CD4-positive, alpha-beta T cell (primary cell): Measurements from ENCODE around the gene C16orf95. TPM values are rescaled to one million over a fixed set of nuclear protein-coding genes. Genes with fewer than 3 reads are reported as not detected.

Experiments
- ATAC-seq: fragments of 200-7000 bp; cut with Tn5 transposase; one replicate; pipeline ENCODE4 v1.10.0; 2022; ENCODE audit warnings: mild to moderate bottlenecking; ENCODE audit not compliant: poor library complexity
- CTCF ChIA-PET: fragments of 350-600 bp; sonication (Branson Sonifier 250); formaldehyde crosslinking; loops from one replicate; lab custom pipeline; 2021; ENCODE audit warnings: antibody characterized with exemption, inconsistent platforms; lab: Charles Lee
- POLR2A ChIA-PET: fragments of 350-600 bp; sonication (Branson Sonifier 250); formaldehyde crosslinking; loops from one replicate; lab custom pipeline; 2021; ENCODE audit warnings: antibody characterized with exemption, inconsistent platforms; lab: Charles Lee
- DNase-seq, 14 experiments: peaks; one replicate each; pipeline ENCODE4 v3.0.0-alpha.2; 2013 to 2020; ENCODE audit warnings: mixed read lengths in 2 of 14
- H3K27ac ChIP-seq, 2 donors: one replicate each; pipeline versions ENCODE4 v1.5.1 to v1.7.0; 2013; ENCODE audit warnings: low read length in 2 of 2, low read depth in 1 of 2, mild to moderate bottlenecking in 1 of 2
- H3K27me3 ChIP-seq, 2 experiments: 1 replicate in 1 of 2; 2 replicates in 1 of 2; pipeline versions ENCODE4 v1.6.1 to v1.7.0; 2013; ENCODE audit warnings: low read length in 2 of 2, control low read depth in 1 of 2, mild to moderate bottlenecking in 1 of 2, moderate library complexity in 1 of 2; ENCODE audit not compliant: insufficient read depth in 2 of 2, control insufficient read depth in 1 of 2
- H3K36me3 ChIP-seq: one replicate; pipeline ENCODE4 v1.6.1; 2013; ENCODE audit warnings: low read length, control low read depth; ENCODE audit not compliant: insufficient read depth
- H3K4me1 ChIP-seq: one replicate; pipeline ENCODE4 v1.6.1; 2013; ENCODE audit warnings: low read length, control low read depth; ENCODE audit not compliant: insufficient read depth
- H3K4me3 ChIP-seq: one replicate; pipeline ENCODE4 v1.5.1; 2013; ENCODE audit warnings: mild to moderate bottlenecking, low read length, moderate library complexity
- H3K9me3 ChIP-seq, 2 experiments: 1 replicate in 1 of 2; 2 replicates in 1 of 2; pipeline versions ENCODE4 v1.6.1 to v1.7.0; 2013; ENCODE audit warnings: low read length in 2 of 2, mild to moderate bottlenecking in 2 of 2, control low read depth in 1 of 2, moderate library complexity in 1 of 2; ENCODE audit not compliant: control insufficient read depth in 1 of 2, insufficient read depth in 1 of 2
- H3K27ac Mint-ChIP-seq: one replicate; pipeline ENCODE4 v1.8.0; 2020; ENCODE audit warnings: mixed read lengths
- H3K27me3 Mint-ChIP-seq: one replicate; pipeline ENCODE4 v1.8.0; 2021; ENCODE audit warnings: mixed read lengths
- H3K36me3 Mint-ChIP-seq: one replicate; pipeline ENCODE4 v1.8.0; 2021; ENCODE audit warnings: low read depth, mixed read lengths
- H3K4me1 Mint-ChIP-seq: one replicate; pipeline ENCODE4 v1.8.0; 2021; ENCODE audit warnings: low read depth, mixed read lengths
- H3K4me3 Mint-ChIP-seq: one replicate; pipeline ENCODE4 v1.8.0; 2020; ENCODE audit warnings: mild to moderate bottlenecking, mixed read lengths
- H3K9me3 Mint-ChIP-seq: one replicate; pipeline ENCODE4 v1.8.0; 2020; ENCODE audit warnings: mixed read lengths
- intact Hi-C, 2 experiments: fragments of 100-400 bp; cut with DNase I in 1 of 2; cut with micrococcal nuclease in 1 of 2; formaldehyde crosslinking; loops; one replicate each; pipeline versions ENCODE4 v1.15.1 to v1.9.0; 2023 to 2025; cut with DNase I, micrococcal nuclease
- total RNA-seq, 174 experiments: library from RNA in 2 of 174; stranded (reverse) in 2 of 174; gene quantifications; one replicate each; pipeline ENCODE4 v1.2.3 and lab custom pipeline; 2021 to 2026
- TF ChIP-seq, protein P1 (sequence below): fragments of 200-600 bp; IDR thresholded peaks from one replicate; pipeline ENCODE4 v1.8.0; 2022; ENCODE audit warnings: antibody characterized with exemption, mild to moderate bottlenecking

Gene C16orf95
- total RNA-seq, 2 experiments from 2014 or later, result 0.74 to 1.2 TPM

DNA sequence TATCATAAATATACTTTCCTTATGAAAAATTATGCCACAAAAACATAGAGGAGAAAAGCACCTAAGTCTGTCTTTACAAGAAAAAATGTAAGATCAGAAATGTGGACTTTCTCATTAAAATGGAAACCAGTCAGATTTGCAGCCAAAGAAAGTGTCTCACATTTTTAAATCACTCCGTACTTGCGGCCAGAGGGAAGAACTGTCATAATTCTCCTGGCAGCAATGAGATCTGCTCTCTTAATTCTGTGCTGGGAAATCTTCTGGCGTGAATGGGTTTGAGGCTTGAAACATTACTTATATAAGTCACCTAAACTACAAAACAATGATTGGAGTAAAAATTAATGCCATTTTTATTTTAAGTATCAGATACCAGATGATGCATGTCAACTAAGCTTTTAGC, 10.7 kb downstream of the C16orf95 start:
- Mint-ChIP-seq H3K36me3 (no peaks in the 10 kb centered on the region), H3K27me3 (no peaks in the 10 kb centered on the region), H3K9me3 (peaks cover 3% of the 10 kb centered on the region), H3K27ac (no peak overlapping the region), H3K4me1 (peaks cover 10% of the 10 kb centered on the region), H3K4me3 (no peak overlapping the region)
- Histone ChIP-seq H3K9me3 (no peaks in the 10 kb centered on the region), H3K27ac (no peak overlapping the region), H3K36me3 (no peaks in the 10 kb centered on the region), H3K4me3 (no peak overlapping the region), H3K4me1 (peaks cover 4% of the 10 kb centered on the region), H3K27me3 (no peaks in the 10 kb centered on the region)
- no peak for DNase-seq
- ChIA-PET POLR2A (no interaction called here), CTCF (no interaction called here)
- intact Hi-C loops, result no loop called here
- TF ChIP-seq, protein P1, sequence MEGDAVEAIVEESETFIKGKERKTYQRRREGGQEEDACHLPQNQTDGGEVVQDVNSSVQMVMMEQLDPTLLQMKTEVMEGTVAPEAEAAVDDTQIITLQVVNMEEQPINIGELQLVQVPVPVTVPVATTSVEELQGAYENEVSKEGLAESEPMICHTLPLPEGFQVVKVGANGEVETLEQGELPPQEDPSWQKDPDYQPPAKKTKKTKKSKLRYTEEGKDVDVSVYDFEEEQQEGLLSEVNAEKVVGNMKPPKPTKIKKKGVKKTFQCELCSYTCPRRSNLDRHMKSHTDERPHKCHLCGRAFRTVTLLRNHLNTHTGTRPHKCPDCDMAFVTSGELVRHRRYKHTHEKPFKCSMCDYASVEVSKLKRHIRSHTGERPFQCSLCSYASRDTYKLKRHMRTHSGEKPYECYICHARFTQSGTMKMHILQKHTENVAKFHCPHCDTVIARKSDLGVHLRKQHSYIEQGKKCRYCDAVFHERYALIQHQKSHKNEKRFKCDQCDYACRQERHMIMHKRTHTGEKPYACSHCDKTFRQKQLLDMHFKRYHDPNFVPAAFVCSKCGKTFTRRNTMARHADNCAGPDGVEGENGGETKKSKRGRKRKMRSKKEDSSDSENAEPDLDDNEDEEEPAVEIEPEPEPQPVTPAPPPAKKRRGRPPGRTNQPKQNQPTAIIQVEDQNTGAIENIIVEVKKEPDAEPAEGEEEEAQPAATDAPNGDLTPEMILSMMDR, result no peak
- no peak for ATAC-seq

DNA sequence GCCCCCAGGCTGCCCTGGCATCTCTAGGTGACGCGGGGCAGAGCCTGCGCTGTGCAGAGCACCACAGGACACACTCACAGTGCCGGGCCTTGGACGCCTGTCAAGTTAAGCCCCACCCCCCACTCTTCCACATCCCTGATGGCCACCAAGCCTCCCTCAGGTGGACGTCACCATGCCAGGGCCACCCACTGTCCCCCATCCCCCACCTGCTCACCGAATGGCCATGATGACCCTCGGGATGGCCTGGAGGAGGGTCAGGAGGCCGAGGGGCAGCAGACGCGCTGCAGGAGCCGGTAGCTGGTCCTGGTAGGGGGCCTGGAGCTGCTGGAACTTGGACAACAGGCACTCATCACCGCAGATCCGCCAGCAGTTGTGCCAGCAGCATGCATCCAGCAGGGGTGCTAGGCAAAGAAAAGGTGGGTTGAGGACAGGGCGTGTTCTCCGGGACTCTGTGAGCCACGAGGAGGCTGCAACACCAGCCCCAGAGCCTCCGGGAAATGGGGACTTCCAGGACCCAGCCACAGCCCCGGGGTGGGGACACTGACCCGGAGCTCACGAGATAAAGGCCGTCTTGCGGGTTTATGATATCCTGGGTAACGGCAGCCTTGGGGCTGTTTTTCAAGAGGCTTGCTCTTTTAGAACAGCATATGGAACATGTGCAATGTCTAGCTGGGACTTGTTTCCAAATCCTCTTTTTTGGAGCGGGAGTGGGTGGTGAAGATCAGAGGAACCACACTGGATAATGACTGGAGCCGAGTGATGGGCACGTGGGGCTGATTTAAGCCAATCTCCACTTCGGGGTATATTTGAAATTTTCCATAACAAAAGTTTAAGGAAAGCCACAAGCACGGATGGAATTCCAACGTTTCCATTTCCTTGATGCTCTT, 11.4 kb downstream of the C16orf95 start:
- Histone ChIP-seq H3K36me3 (no peaks in the 10 kb centered on the region), H3K4me1 (peaks cover 4% of the 10 kb centered on the region), H3K9me3 (no peaks in the 10 kb centered on the region), H3K27me3 (no peaks in the 10 kb centered on the region), H3K4me3 (no peak overlapping the region), H3K27ac (no peak overlapping the region)
- ChIA-PET POLR2A (no interaction called here), CTCF (no interaction called here)
- DNase-seq, result no peak
- Mint-ChIP-seq H3K4me1 (peaks cover 10% of the 10 kb centered on the region), H3K27ac (no peak overlapping the region), H3K4me3 (no peak overlapping the region), H3K9me3 (peaks cover 3% of the 10 kb centered on the region), H3K27me3 (no peaks in the 10 kb centered on the region), H3K36me3 (no peaks in the 10 kb centered on the region)
- TF ChIP-seq, protein P1, result no peak
- ATAC-seq, result no peak
- intact Hi-C loops, result no loop called here

DNA sequence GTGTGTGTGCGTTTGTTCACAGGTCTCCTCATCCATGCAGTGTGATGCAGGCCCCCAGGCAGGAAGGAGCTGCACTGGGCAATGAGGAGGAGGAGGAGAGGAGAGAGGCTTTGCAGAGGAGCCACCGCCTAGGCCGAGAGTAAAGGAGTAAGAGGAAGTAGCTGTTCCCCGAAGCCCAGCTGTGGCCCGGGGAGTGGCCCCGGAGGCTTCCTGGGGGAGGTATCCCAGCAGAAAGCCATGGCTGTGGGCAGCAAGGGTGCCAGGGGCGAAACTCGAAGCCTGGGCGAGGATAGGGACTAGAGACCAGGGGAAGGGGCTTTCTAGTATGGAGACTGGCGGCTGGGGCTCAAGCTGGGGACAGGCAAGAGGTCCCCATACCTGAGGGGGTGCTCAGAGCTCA, 12.2 kb downstream of the C16orf95 start:
- peaks cover 3% of the 10 kb centered on the region for H3K9me3 Mint-ChIP-seq
- no peaks in the 10 kb centered on the region for H3K27me3 Mint-ChIP-seq
- H3K36me3 Mint-ChIP-seq, result no peaks in the 10 kb centered on the region
- Histone ChIP-seq H3K27me3 (no peaks in the 10 kb centered on the region), H3K4me1 (peaks cover 4% of the 10 kb centered on the region), H3K36me3 (no peaks in the 10 kb centered on the region), H3K27ac (no peak overlapping the region), H3K4me3 (no peak overlapping the region), H3K9me3 (no peaks in the 10 kb centered on the region)
- TF ChIP-seq, protein P1, result no peak
- no peak overlapping the region for H3K4me3 Mint-ChIP-seq
- ATAC-seq (no peak), DNase-seq (no peak)
- ChIA-PET CTCF (no interaction called here), POLR2A (no interaction called here)
- peaks cover 10% of the 10 kb centered on the region for H3K4me1 Mint-ChIP-seq
- no peak overlapping the region for H3K27ac Mint-ChIP-seq
- intact Hi-C loops, result no loop called here
